Retina (tissue), 1 donor: ENCODE measurements around the gene HJV.

Experiments
- DNase-seq: peaks from one replicate; pipeline ENCODE4 v3.0.0-alpha.2; 2016

The HJV gene

DNA sequence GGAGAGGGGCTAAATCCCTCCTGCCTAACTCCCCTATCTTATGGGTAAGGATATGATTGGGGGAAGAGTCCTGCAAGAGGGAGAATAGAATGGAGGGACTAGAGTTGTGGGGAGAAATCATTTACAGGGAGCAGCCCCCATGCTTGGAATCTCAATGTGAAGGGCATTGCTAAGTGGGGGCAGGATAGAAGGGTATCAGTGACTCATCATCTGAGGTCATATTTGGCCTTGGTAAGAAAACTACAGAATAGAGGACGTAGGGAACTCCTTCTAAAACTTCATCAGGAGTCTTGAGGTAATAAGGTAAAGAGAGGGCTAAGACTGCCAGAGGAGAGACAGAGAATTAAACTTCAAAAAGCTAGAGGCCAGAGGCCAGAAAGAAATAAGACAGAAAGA is 487 bp downstream of the HJV start:
- DNase-seq: no peak

- DNase-seq: no peak
These were observed 1.2 kb downstream of the HJV start for GRCh38 chr1:146020058-146021049.

- DNase-seq: no peak
These were observed 2.1 kb downstream of the HJV start for GRCh38 chr1:146019231-146020057.

GRCh38 chr1:146016891-146017290 is 4.6 kb downstream of the HJV start:
- no peak for DNase-seq

DNA sequence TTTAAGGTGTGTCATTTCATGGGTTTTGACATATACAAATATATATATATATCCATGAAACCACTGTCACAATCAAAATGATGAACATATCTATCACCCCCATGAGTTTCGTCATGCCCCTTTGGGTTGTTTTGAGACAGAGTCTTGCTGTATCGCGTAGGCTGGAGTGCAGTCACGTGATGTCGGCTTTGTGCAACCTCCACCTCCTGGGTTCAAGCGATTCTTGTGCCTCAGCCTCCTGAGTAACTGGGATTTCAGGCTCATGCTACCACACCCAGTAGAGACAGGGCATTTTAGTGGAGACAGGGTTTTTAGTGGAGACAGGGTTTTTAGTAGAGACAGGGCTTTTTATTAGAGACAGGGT is 8.0 kb downstream of the HJV start:
- no peak for DNase-seq

DNA sequence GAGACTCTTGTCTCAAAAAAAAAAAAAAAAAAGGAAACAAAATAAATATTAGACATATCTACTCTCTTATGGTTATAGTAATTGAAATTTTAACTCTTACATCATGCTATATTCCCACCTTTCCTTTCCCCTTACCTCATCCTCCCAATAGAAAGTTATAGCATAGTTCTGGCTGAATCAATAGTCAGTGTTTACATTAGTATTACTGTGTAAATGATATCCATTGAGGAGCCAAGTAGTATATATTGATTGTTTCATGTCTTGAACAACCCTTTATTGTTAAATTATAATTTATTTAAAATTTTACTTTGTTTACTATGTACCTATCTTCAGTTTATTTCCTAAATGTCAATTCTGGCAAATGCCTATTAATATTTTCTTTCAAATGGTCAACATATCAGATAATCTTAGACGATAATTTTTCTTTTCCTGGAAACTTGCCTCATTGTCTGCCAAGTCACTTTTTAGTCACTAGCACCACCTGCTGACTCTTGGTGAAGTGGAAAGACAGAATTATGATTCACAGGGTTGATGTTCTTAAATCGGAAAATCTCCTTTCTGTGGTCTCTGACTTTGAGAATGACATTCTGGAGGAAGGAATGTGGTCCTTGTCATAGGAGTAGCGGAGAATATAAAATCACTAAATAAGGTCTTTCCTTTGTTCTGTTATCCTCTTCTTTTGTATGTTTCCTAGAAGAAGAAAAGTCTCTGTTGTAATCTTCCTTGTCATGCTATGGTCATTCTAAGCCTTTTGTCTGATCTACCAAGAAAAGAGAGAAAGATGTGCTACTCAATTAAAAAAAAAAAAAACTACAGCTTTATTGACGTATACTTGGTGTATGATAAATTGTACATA is 8.6 kb downstream of the HJV start:
- DNase-seq: no peak

DNA sequence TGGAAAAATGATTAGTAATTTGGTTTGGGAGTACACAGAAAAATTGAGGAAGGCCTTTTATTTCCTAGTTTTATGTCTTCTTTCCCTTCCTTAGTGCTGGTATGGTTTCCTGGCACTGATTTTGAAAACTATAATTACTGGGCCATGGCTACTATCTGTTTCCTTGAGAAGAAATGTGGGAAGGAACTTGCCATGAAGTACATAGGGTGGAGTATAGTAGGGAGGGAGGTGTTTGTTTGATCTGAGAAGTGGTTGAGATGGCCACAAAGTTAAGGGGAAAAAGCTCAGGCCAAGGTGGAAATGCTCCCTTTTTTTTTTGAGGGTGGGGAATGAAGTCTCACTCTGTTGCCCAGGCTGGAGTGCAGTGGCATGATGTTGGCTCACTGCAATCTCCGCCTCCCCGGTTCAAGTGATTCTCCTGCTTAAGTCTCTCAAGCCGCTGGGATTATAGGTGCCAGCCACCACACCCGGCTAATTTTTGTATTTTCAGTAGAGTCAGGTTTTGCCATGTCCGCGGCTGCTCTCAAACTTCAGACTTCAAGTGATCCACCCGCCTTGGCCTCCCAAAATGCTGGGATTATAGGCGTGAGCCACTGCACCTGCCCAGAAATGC is 11.3 kb downstream of the HJV start:
- DNase-seq: no peak

GRCh38 chr1:146007489-146008133 is 13.9 kb downstream of the HJV start:
- DNase-seq: no peak

GRCh38 chr1:146001709-146002108 is 19.8 kb downstream of the HJV start:
- DNase-seq: no peak

DNA sequence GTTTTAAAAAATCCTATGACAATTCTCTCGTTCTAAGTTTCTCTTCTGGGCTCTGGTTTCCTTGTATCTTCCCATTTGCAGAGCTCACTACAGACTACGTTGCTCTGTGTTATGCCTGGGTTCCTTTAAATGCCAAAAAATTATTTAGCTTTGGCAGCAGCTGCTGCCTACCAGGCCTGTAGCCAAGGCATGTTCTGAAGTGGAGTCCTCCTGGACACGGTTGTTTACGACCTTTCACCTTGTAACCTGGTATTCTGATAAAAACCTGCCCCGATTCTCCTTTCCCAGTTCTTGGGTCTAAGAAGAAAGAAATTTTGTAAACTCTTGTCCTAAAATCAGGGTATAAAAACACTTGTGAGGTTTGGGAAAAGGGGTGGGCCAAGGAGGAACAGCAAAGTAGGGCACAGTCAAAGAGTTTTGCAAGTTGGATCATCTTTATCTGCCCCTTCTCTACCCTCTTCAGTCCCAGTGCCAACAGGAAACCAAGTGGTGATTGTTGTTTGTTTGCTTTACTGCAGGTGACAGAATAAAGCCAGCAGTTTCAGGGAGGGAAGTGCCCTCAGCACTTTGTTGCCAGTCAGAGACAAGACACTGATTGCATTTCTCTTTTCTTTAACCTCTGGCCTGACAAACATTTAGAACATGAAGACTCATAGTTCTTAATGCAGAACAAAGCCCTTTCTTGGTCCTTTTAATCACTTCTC is 22.1 kb downstream of the HJV start:
- no peak for DNase-seq

DNA sequence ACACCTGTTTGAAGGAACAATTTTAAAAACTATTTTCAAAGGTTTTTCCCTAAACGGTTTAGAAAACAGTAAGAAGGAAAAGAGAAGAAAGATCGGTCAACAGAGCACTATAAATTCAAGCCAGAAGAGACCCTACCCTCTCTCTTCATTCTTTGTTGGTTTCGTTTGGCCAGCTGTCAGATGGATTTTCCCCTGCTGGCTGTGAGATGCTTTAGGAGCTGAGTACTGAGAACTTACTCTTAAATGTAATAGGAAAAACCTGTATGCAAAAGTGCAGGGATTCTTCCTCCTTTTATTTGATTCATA is 23.9 kb downstream of the HJV start:
- no peak for DNase-seq

DNA sequence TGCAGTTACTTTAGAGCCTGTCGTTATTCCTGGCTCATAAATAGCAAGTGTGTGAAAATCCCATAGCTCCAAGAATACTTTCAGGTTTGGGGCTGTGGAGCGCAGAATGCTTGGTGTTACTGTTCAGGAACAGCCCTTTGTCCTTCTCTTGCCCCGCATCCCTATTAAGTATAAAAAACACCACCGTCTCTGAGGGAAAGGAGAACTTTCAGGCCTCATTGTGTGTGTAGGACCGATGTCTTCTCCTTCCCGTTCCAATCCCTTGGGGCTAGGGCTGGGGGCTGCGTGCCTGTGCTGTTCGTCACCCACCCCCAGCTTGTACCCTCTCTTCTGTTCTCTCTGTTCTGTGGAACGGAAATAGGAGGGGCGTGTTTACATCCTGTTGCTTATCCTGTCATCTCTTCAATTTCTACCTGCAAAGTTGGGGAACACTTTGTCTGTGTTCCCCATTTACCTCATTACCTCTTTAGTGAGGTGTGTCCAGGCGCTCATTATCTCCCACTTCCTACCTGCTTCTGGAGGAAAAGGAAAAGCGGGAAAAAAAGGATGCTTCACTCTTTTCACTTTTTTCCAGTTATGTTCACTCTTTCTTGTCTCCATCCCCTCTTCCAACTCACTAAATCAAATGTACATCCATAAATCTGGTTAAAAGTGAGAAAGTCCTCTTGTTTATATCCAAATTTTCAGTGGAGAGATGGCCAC is 24.4 kb downstream of the HJV start:
- DNase-seq: no peak

- peak; percentile 92 for DNase-seq
These were observed 25.0 kb downstream of the HJV start, which contains the start of gene TXNIP for GRCh38 chr1:145996433-145997015. Gene TXNIP, minus strand, starts transcription at chr1:145996579. Its CDS starts 313 bp downstream, at chr1:145996266.

GRCh38 chr1:145995964-145996432 is 25.5 kb downstream of the HJV start:
- DNase-seq: no peak

- DNase-seq: no peak
These were observed 26.2 kb downstream of the HJV start for GRCh38 chr1:145995148-145995881.

- DNase-seq: no peak
These were observed 27.0 kb downstream of the HJV start for GRCh38 chr1:145994391-145995120.

DNA sequence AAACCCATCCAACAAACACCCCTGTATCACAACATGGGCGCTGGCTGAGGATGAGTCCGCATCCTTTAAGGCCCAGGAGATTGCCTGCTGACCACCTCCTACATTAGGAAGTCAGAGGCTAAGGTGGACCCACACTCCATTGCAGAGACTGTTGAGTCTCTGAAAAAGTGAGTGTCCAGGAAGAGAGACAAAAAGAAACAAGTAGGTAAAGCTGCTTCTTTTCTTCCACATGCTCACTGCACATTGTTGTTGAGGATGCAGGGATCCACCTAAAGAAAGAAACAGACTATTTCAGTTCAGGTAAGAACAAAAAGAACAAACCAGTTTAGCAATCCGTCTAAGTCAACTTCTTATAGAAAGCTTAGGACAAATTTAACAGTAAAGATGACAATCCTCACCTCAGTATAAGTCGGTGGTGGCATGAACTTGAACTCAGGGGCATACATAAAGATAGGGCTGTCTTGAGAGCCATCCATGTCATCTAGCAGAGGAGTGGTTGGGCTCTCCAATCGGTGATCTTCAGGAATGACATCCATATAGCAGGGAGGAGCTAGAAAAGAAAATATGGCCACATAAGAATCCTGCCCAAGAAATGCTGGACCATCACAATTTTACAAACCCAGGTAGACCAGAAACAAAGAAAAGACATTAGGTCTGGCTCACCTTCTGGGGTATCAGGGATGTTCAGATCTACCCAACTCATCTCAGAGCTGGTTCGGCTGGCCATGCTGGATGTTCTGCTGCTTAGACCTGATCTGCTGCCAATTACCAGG is 27.7 kb downstream of the HJV start:
- no peak for DNase-seq
